Body of pancreas (tissue), 4 donors: ENCODE results near the gene ERBB4.

Experiments
- CTCF ChIP-seq, 7 experiments: fragments of 450-650 bp in 4 of 7; fragments of 200-600 bp in 3 of 7; sonication (generic) in 3 of 7; IDR thresholded peaks; one replicate each; pipeline ENCODE4 v1.5.1; 2016 to 2019; ENCODE audit warnings: antibody characterized with exemption in 7 of 7
- POLR2A ChIP-seq, 3 donors: fragments of 450-650 bp; IDR thresholded peaks; one replicate each; pipeline ENCODE4 v1.6.1; 2016; ENCODE audit warnings: antibody characterized with exemption in 3 of 3, mild to moderate bottlenecking in 2 of 3

- TF ChIP-seq CTCF (IDR thresholded peaks at IDR 0.05): no peak
- TF ChIP-seq POLR2A (IDR thresholded peaks at IDR 0.05): no peak
These were observed 123.8 kb downstream of the ERBB4 start for GRCh38 chr2:212414767-212415211.
